GM23248 (cell line): ENCODE data around the gene RPIA.

ENCODE experiments used
- EZH2 ChIP-seq: fragments of 200-600 bp; sonication (generic); IDR thresholded peaks from 2 replicates; pipeline ENCODE4 v1.6.1; 2018; ENCODE audit warnings: antibody characterized with exemption, mild to moderate bottlenecking; ENCODE audit not compliant: insufficient read depth, poor library complexity, severe bottlenecking
- EZH2phosphoT487 ChIP-seq: fragments of 200-600 bp; sonication (generic); IDR thresholded peaks from 2 replicates; pipeline ENCODE4 v1.6.1; 2018; ENCODE audit warnings: antibody characterized with exemption, moderate library complexity, mild to moderate bottlenecking, low read depth; ENCODE audit not compliant: insufficient read depth

- TF ChIP-seq EZH2 (no peak), EZH2phosphoT487 (no peak)
Observed at GRCh38 chr2:88713408-88713807, 21.9 kb downstream of the RPIA start.
